ENCODE measurements around the gene PAGE2. TPM values are rescaled to one million over a fixed set of nuclear protein-coding genes. Genes with fewer than 3 reads are reported as not detected.

Gene PAGE2, protein sequence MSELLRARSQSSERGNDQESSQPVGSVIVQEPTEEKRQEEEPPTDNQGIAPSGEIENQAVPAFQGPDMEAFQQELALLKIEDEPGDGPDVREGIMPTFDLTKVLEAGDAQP
- not detected in 2 replicates for total RNA-seq

GRCh38 chrX:55088795-55089489 is at the start of gene PAGE2:
PAGE2 (plus strand) TSS chrX:55089018; CDS start chrX:55090021, 1,003 bp downstream.

GRCh38 chrX:55074851-55075467 is 13.9 kb upstream of the PAGE2 start, which contains the start of gene PAGE2B:
PAGE2B (plus strand) TSS chrX:55075030; CDS start chrX:55076042, 1,012 bp downstream.

Other genes starting within 250 kb of the PAGE2 start
- 16.4 and 23.9 TPM in 2 replicates for gene TRO, start 168.2 kb upstream of the PAGE2 start, total RNA-seq
- gene PFKFB1, start 94.8 kb upstream of the PAGE2 start, total RNA-seq: 0.03 and 0.07 TPM in 2 replicates
- 5.6 and 5.8 TPM in 2 replicates for gene APEX2, start 88.7 kb upstream of the PAGE2 start, total RNA-seq
- not detected in 2 replicates for gene ALAS2, start 58.0 kb upstream of the PAGE2 start, total RNA-seq
- not detected in 2 replicates for gene PAGE2B, start 14.0 kb upstream of the PAGE2 start, total RNA-seq
- not detected in 2 replicates for gene PAGE5, start 131.3 kb downstream of the PAGE2 start, total RNA-seq
- not detected in 2 replicates for gene PAGE3, start 175.9 kb downstream of the PAGE2 start, total RNA-seq

Data from smooth muscle cell of the pulmonary artery (primary cell).